GM12865 (cell line): Measurements from ENCODE around the gene NUCB2.
"Not testable (repeated sequence)": the region's sequence is repeated elsewhere in the genome, so short reads cannot be mapped to it uniquely, and the experiment has no call there.

Experiments
- DNase-seq: peaks from one replicate; pipeline ENCODE4 v3.0.0; 2010; ENCODE audit warnings: low read depth
- H3K4me3 ChIP-seq: 2 replicates; pipeline ENCODE4 v1.5.1; 2011; ENCODE audit warnings: mild to moderate bottlenecking, low read depth, low read length, control low read depth
- CTCF ChIP-seq: IDR thresholded peaks from 2 replicates; pipeline ENCODE4 v1.5.1; 2011; ENCODE audit warnings: low read length, control low read depth, low read depth, inconsistent platforms; ENCODE audit not compliant: insufficient read depth; ENCODE audit errors: missing control alignments

NUCB2 gene

GRCh38 chr11:17258670-17259069 is 17.9 kb upstream of the NUCB2 start:
- H3K4me3 ChIP-seq: no peak overlapping the region
- no peak for TF ChIP-seq CTCF

GRCh38 chr11:17259519-17259918 is 17.0 kb upstream of the NUCB2 start:
- no peak for TF ChIP-seq CTCF
- no peak overlapping the region for H3K4me3 ChIP-seq
- DNase-seq: no peak

More at GRCh38 chr11:17258670-17259069, 17.9 kb upstream of the NUCB2 start:
- no peak for DNase-seq

GRCh38 chr11:17260020-17260419 is 16.5 kb upstream of the NUCB2 start:
- H3K4me3 ChIP-seq: no peak overlapping the region
- TF ChIP-seq CTCF: no peak
- DNase-seq: no peak

- no peak overlapping the region for H3K4me3 ChIP-seq
- no peak for TF ChIP-seq CTCF
- DNase-seq: no peak
These were observed 12.8 kb upstream of the NUCB2 start for GRCh38 chr11:17263769-17264168.

- DNase-seq: no peak
These were observed 9.8 kb upstream of the NUCB2 start for GRCh38 chr11:17266781-17267180.

GRCh38 chr11:17267576-17267975 is 9.0 kb upstream of the NUCB2 start:
- TF ChIP-seq CTCF: no peak
- peak; percentile 9 for DNase-seq
- no peak overlapping the region for H3K4me3 ChIP-seq

More at GRCh38 chr11:17266781-17267180, 9.8 kb upstream of the NUCB2 start:
- no peak for TF ChIP-seq CTCF
- no peak overlapping the region for H3K4me3 ChIP-seq

GRCh38 chr11:17268500-17268899 is 8.0 kb upstream of the NUCB2 start:
- H3K4me3 ChIP-seq: not testable (repeated sequence)

GRCh38 chr11:17268902-17269301 is 7.6 kb upstream of the NUCB2 start:
- no peak for TF ChIP-seq CTCF
- DNase-seq: no peak
- no peak overlapping the region for H3K4me3 ChIP-seq

More at GRCh38 chr11:17268500-17268899, 8.0 kb upstream of the NUCB2 start:
- DNase-seq: not testable (repeated sequence)
